RWPE2 (cell line): ENCODE data around the gene OR4C6.

Source experiments
- ATAC-seq: fragments of 200-7000 bp; cut with Tn5 transposase; 3 replicates; pipeline ENCODE4 v1.9.1; 2021; ENCODE audit warnings: low read depth
- DNase-seq: peaks from one replicate; pipeline ENCODE4 v3.0.0-alpha.2; 2020; ENCODE audit warnings: low spot score
- H3K27ac ChIP-seq: fragments of 450-650 bp; 2 replicates; pipeline ENCODE4 v1.5.1; 2017; ENCODE audit warnings: mild to moderate bottlenecking; ENCODE audit not compliant: poor library complexity, severe bottlenecking
- H3K27me3 ChIP-seq: fragments of 250-450 bp; sonication (Bioruptor Pico); 2 replicates; pipeline ENCODE4 v1.5.1; 2021; ENCODE audit warnings: mild to moderate bottlenecking, moderate library complexity; ENCODE audit not compliant: insufficient read depth, poor library complexity, severe bottlenecking
- H3K36me3 ChIP-seq: fragments of 250-450 bp; sonication (Bioruptor Pico); 2 replicates; pipeline ENCODE4 v1.5.1; 2020; ENCODE audit warnings: low read depth, mild to moderate bottlenecking, moderate library complexity
- H3K4me1 ChIP-seq: fragments of 250-450 bp; sonication (Bioruptor Pico); 2 replicates; pipeline ENCODE4 v1.5.1; 2021; ENCODE audit warnings: mild to moderate bottlenecking, moderate library complexity; ENCODE audit not compliant: insufficient read depth, poor library complexity, severe bottlenecking
- H3K4me3 ChIP-seq: fragments of 250-450 bp; sonication (Bioruptor Pico); 2 replicates; pipeline ENCODE4 v1.5.1; 2021; ENCODE audit warnings: mild to moderate bottlenecking, moderate library complexity; ENCODE audit not compliant: severe bottlenecking
- H3K9me3 ChIP-seq: fragments of 250-450 bp; sonication (Bioruptor Pico); 2 replicates; pipeline ENCODE4 v1.5.1; 2021; ENCODE audit warnings: mild to moderate bottlenecking, moderate library complexity; ENCODE audit not compliant: severe bottlenecking
- CTCF ChIP-seq: fragments of 450-650 bp; IDR thresholded peaks from one replicate; pipeline ENCODE4 v1.5.1; 2017; ENCODE audit warnings: mild to moderate bottlenecking, moderate library complexity; ENCODE audit not compliant: poor library complexity, severe bottlenecking

The OR4C6 gene

DNA sequence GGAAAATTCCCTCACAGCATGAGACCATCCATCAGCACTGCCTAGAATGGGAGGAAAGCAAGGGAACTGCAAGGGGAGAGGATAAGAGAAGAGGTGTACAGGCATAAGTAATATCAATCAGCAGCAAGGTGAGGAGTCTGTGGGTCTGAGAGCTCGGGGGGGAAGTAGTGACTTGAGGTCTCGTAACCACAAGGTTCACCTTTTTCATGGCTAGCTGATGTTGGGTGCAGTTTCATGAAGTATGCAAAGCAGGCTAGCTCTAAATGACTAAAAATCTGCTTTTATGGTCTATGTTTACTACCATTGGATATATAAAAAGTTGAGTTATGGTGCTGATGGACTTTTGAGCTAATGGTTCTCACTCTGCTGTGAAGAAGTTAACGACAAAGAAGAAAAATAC, 35.8 kb downstream of the OR4C6 start:
- TF ChIP-seq CTCF = no peak
- H3K9me3 ChIP-seq = peaks cover 2% of the 10 kb centered on the region
- H3K4me3 ChIP-seq = no peak overlapping the region
- no peaks in the 10 kb centered on the region for H3K36me3 ChIP-seq
- ATAC-seq (no peak), DNase-seq (no peak)
- H3K4me1 ChIP-seq = no peaks in the 10 kb centered on the region
- no peaks in the 10 kb centered on the region for H3K27me3 ChIP-seq
- no peak overlapping the region for H3K27ac ChIP-seq

DNA sequence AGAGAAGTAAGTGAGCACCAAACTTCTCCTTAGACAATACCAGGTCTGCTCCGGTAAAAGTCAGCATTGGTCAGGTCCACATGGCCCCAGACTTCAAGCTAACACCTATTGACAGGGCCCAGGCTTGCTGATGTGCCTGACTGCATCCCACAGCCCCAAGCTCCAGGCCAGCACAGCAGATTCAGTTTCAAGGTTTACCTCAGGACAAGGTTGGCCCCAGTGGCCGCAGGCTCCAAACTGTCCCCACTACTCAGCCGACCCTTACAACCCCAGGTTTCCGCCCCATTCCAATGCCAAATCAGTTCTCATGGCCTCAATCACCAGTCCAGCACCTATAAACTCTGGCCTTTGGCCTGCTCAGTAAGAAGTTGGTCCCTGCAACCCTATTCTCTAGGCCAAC, 39.4 kb downstream of the OR4C6 start:
- ATAC-seq = no peak
- TF ChIP-seq CTCF = no peak

GRCh38 chr11:55707029-55707428, 45.0 kb downstream of the OR4C6 start:
- ATAC-seq (no peak), DNase-seq (no peak)
- Histone ChIP-seq H3K4me3 (no peak overlapping the region), H3K4me1 (no peaks in the 10 kb centered on the region), H3K9me3 (peaks cover 2% of the 10 kb centered on the region), H3K36me3 (no peaks in the 10 kb centered on the region), H3K27me3 (no peaks in the 10 kb centered on the region), H3K27ac (no peak overlapping the region)
- peak; percentile 80 for TF ChIP-seq CTCF

More for the DNA sequence above, 39.4 kb downstream of the OR4C6 start:
- H3K4me1 ChIP-seq = no peaks in the 10 kb centered on the region
- no peaks in the 10 kb centered on the region for H3K36me3 ChIP-seq
- no peak for DNase-seq
- H3K4me3 ChIP-seq = no peak overlapping the region
- no peaks in the 10 kb centered on the region for H3K27me3 ChIP-seq
- peaks cover 2% of the 10 kb centered on the region for H3K9me3 ChIP-seq
- H3K27ac ChIP-seq = no peak overlapping the region

- TF ChIP-seq CTCF = peak; percentile 16
- no peak overlapping the region for H3K27ac ChIP-seq
- no peaks in the 10 kb centered on the region for H3K4me1 ChIP-seq
- DNase-seq = no peak
- ATAC-seq = no peak
- H3K4me3 ChIP-seq = no peak overlapping the region
- H3K36me3 ChIP-seq = no peaks in the 10 kb centered on the region
- no peaks in the 10 kb centered on the region for H3K27me3 ChIP-seq
- H3K9me3 ChIP-seq = no peaks in the 10 kb centered on the region
These were observed 53.2 kb downstream of the OR4C6 start for GRCh38 chr11:55714982-55715888.
